HepG2 (cell line): Measurements from ENCODE around the gene CSMD2. TPM values are rescaled to one million over a fixed set of nuclear protein-coding genes. Genes with fewer than 3 reads are reported as not detected.

Experiments used
- ATAC-seq: fragments of 200-7000 bp; cut with Tn5 transposase; 3 replicates; pipeline ENCODE4 v1.9.1; 2020; ENCODE audit warnings: mild to moderate bottlenecking, moderate library complexity
- BruUV-seq: library from RNA; stranded (reverse); fragments of 400-500 nt; replicated peaks from 2 replicates; lab custom pipeline; 2021; lab: Mats Ljungman, UMichigan
- CTCF ChIA-PET: fragments of 300-600 bp; formaldehyde crosslinking; extraction: SDS; loops from one replicate; lab custom pipeline; 2021; ENCODE audit warnings: low total read pairs, inconsistent platforms, low intra/inter-chr PET ratio; lab: Yijun Ruan, JAX
- POLR2A ChIA-PET: fragments of 350-600 bp; sonication (Branson Sonifier 250); formaldehyde crosslinking; loops from one replicate; lab custom pipeline; 2020; ENCODE audit warnings: antibody characterized with exemption, inconsistent platforms; lab: Yijun Ruan, JAX
- DNase-seq: peaks from one replicate; pipeline ENCODE4 v3.0.0-alpha.2; 2015; ENCODE audit warnings: low spot score
- FAIRE-seq: peaks from 3 replicates; lab custom pipeline; 2011; peaks lifted over from hg19 to GRCh38; lab: Jason Lieb, UNC
- H2AFZ ChIP-seq: one replicate; pipeline ENCODE4 v1.6.1; 2011; ENCODE audit warnings: low read length, inconsistent platforms
- H3K27ac ChIP-seq: fragments of 300-600 bp; 3 replicates; pipeline ENCODE4 v1.8.0; 2011; ENCODE audit warnings: mixed run types, mild to moderate bottlenecking, mixed read lengths, low read length, inconsistent platforms; ENCODE audit not compliant: insufficient read depth; ENCODE audit errors: extremely low read length
- H3K27me3 ChIP-seq, 2 experiments: fragments of 200-600 bp in 1 of 2; 2 replicates in 1 of 2; 3 replicates in 1 of 2; pipeline versions ENCODE4 v1.6.0 to v1.8.0; 2011; ENCODE audit warnings: low read length in 2 of 2, mild to moderate bottlenecking in 2 of 2, moderate library complexity in 2 of 2, inconsistent platforms in 1 of 2; ENCODE audit not compliant: insufficient read depth in 2 of 2, control insufficient read depth in 1 of 2
- H3K36me3 ChIP-seq, 2 experiments: fragments of 200-600 bp in 1 of 2; replicated peaks in 1 of 2; 2 replicates in 1 of 2; 3 replicates in 1 of 2; pipeline versions ENCODE4 v1.5.1 to v1.8.0; 2011; ENCODE audit warnings: low read length in 2 of 2, inconsistent platforms in 1 of 2; ENCODE audit not compliant: insufficient read depth in 2 of 2, control insufficient read depth in 1 of 2
- H3K4me1 ChIP-seq: 2 replicates; pipeline ENCODE4 v1.5.1; 2012; ENCODE audit warnings: low read length, inconsistent platforms; ENCODE audit not compliant: insufficient read depth
- H3K4me2 ChIP-seq: 2 replicates; pipeline ENCODE4 v1.6.0; 2011; ENCODE audit warnings: low read depth, low read length, inconsistent platforms
- H3K4me3 ChIP-seq, 3 experiments: fragments of 200-600 bp in 1 of 3; sonication (generic), shearing (Covaris generic) in 1 of 3; replicated peaks in 1 of 3; 2 replicates each; pipeline ENCODE4 v1.5.1; 2011 to 2016; ENCODE audit warnings: low read length in 3 of 3, inconsistent platforms in 2 of 3, low read depth in 2 of 3, mild to moderate bottlenecking in 2 of 3, control low read depth in 1 of 3, mixed read lengths in 1 of 3; ENCODE audit not compliant: insufficient read depth in 1 of 3
- H3K79me2 ChIP-seq: one replicate; pipeline ENCODE4 v1.6.1; 2011; ENCODE audit warnings: low read length, inconsistent platforms; ENCODE audit not compliant: insufficient read depth
- H3K9ac ChIP-seq: 2 replicates; pipeline ENCODE4 v1.6.0; 2011; ENCODE audit warnings: mild to moderate bottlenecking, low read depth, low read length, inconsistent platforms; ENCODE audit not compliant: insufficient read depth
- H3K9me3 ChIP-seq: 2 replicates; pipeline ENCODE4 v1.5.1; 2012; ENCODE audit warnings: mild to moderate bottlenecking, low read length
- H4K20me1 ChIP-seq: 2 replicates; pipeline ENCODE4 v1.6.0; 2011; ENCODE audit warnings: inconsistent platforms, mild to moderate bottlenecking, low read length, moderate library complexity; ENCODE audit not compliant: insufficient read depth
- KDM1A ChIP-seq: IDR thresholded peaks from 2 replicates; pipeline ENCODE4 v1.6.1; 2016; ENCODE audit warnings: missing compliant biosample characterization
- NRL ChIP-seq: sonication (generic); formaldehyde crosslinking; IDR thresholded peaks from 2 replicates; pipeline ENCODE4 v1.5.0; 2020; ENCODE audit warnings: missing genetic modification reagents, mild to moderate bottlenecking, moderate library complexity, borderline replicate concordance
- RFX5 ChIP-seq: IDR thresholded peaks from 2 replicates; pipeline ENCODE4 v1.6.1; 2011; ENCODE audit warnings: low read depth, low read length, improper control_type of control experiment
- SETDB1 ChIP-seq: sonication (generic); formaldehyde crosslinking; IDR thresholded peaks from 2 replicates; pipeline ENCODE4 v1.5.1; 2020; ENCODE audit warnings: missing genetic modification reagents, mild to moderate bottlenecking, borderline replicate concordance
- TOPORS ChIP-seq: sonication (generic); formaldehyde crosslinking; IDR thresholded peaks from 2 replicates; pipeline ENCODE4 v1.8.0; 2023; ENCODE audit warnings: mild to moderate bottlenecking, missing genetic modification reagents
- ZNF281 ChIP-seq: sonication (generic); formaldehyde crosslinking; IDR thresholded peaks from 2 replicates; pipeline ENCODE4 v1.4.0; 2020; ENCODE audit warnings: missing genetic modification reagents, borderline replicate concordance
- ZNF30 ChIP-seq: sonication (generic); formaldehyde crosslinking; IDR thresholded peaks from 2 replicates; pipeline ENCODE4 v1.5.0; 2020; ENCODE audit warnings: mild to moderate bottlenecking, missing genetic modification reagents
- ZNF556 ChIP-seq: sonication (generic); formaldehyde crosslinking; IDR thresholded peaks from 2 replicates; pipeline ENCODE4 v1.4.0; 2020; ENCODE audit warnings: mild to moderate bottlenecking, missing genetic modification reagents, borderline replicate concordance
- ZNF709 ChIP-seq: sonication (generic); formaldehyde crosslinking; IDR thresholded peaks from 2 replicates; pipeline ENCODE4 v1.5.0; 2020; ENCODE audit warnings: mild to moderate bottlenecking, missing genetic modification reagents
- WGBS: methylation state at CpG from one replicate; pipeline ENCODE4 v1.1.6; 2017; ENCODE audit warnings: low lambda C conversion rate; 5-methylcytosine and 5-hydroxymethylcytosine counted together
- in situ Hi-C: cut with HindIII; loops from 2 replicates; pipeline ENCODE4 v1.10.0; 2017; ENCODE audit warnings: low pct_unique_long_range_greater_than_20kb; ENCODE audit not compliant: extremely low pct_ligation_motif_present
- intact Hi-C: fragments of 100-400 bp; cut with micrococcal nuclease; formaldehyde crosslinking; loops from one replicate; pipeline ENCODE4 v1.10.0; 2022; ENCODE audit not compliant: unreplicated experiment
- polyA plus RNA-seq, 8 experiments: library from polyadenylated mRNA; depleted of rRNA in 3 of 8; stranded (reverse) in 7 of 8; unstranded in 1 of 8; fragments of >200 nt; fragmentation: Illumina TruSeq in 4 of 8; extraction: Trizol in 4 of 8; gene quantifications; 2 replicates each; pipeline versions ENCODE4 v1.2.1 to v1.2.3, GENCODE V29; 2011 to 2016; ENCODE audit warnings: low read depth in 4 of 8, missing spikeins in 1 of 8, mixed read lengths in 1 of 8; ENCODE audit not compliant: insufficient read depth in 1 of 8
- total RNA-seq, 5 experiments: library from RNA; depleted of rRNA; stranded (reverse); fragments of >200 nt; fragmentation: Illumina TruSeq; extraction: Trizol; gene quantifications; 2 replicates each; pipeline ENCODE4 v1.2.3, GENCODE V29; 2016; ENCODE audit warnings: low read depth in 1 of 5
- TF ChIP-seq, protein P1 (sequence below): sonication (generic); formaldehyde crosslinking; IDR thresholded peaks from 2 replicates; pipeline ENCODE4 v1.8.1; 2023; ENCODE audit warnings: mild to moderate bottlenecking, moderate library complexity, missing genetic modification reagents
- TF ChIP-seq, protein P2 (sequence below): sonication (generic); formaldehyde crosslinking; IDR thresholded peaks from 2 replicates; pipeline ENCODE4 v1.5.0; 2020; ENCODE audit warnings: mild to moderate bottlenecking, missing genetic modification reagents, moderate library complexity

The CSMD2 gene
- total and polyA plus RNA-seq, 2 of the 13 experiments (the other 11 are each of a cell fraction or from before 2014, with no cell fraction given): not detected

DNA sequence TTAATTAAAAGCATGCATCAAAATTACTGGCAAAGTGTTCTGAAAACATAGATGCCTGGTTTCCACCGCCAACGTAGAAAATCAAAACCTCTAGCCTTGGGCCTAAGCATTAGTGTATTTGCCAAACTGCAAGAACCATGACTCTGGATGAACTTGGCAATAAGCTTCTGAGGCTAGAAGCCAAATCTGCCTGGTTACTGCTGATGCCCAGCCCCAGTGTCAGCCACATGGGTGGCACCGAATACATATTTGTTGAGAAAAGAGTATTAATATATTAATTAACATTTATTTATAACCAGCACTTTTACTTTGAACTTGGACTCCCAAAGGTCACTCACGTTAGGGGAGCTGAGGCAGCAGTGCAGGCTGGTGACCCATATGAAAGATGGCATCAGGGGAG lies 441.8 kb downstream of the CSMD2 start:
- ChIA-PET CTCF (no interaction called here), POLR2A (no interaction called here)
- ATAC-seq (no peak), DNase-seq (no peak), FAIRE-seq (no peak)
- in situ Hi-C loops (no loop called here), intact Hi-C loops (no loop called here)
- H3K4me3 ChIP-seq: no peak overlapping the region
- H3K27me3 ChIP-seq: no peaks in the 10 kb centered on the region; a peak in 1 of 5 replicates
- no peak overlapping the region for H2AFZ ChIP-seq
- H3K9ac ChIP-seq: no peak overlapping the region
- H3K9me3 ChIP-seq: no peaks in the 10 kb centered on the region
- no peaks in the 10 kb centered on the region for H3K79me2 ChIP-seq
- no TSS peak for BruUV-seq
- H3K36me3 ChIP-seq: no peaks in the 10 kb centered on the region
- TF ChIP-seq NRL (CRISPR knock-in tag) (no peak), RFX5 (peak; percentile 70), ZNF30 (no peak)
- no peaks in the 10 kb centered on the region for H4K20me1 ChIP-seq
- no peak overlapping the region for H3K27ac ChIP-seq
- no peaks in the 10 kb centered on the region for H3K4me1 ChIP-seq
- WGBS: 1% methylated on average over 4 of the region's 4 CpGs
- no peak overlapping the region for H3K4me2 ChIP-seq

GRCh38 chr1:33721301-33721815 lies 443.7 kb downstream of the CSMD2 start:
- no peak for DNase-seq
- no peak overlapping the region for H3K9ac ChIP-seq
- in situ Hi-C loops (no loop called here), intact Hi-C loops (no loop called here)
- H3K27me3 ChIP-seq: peaks cover 0 to 3% of the 10 kb centered on the region in 2 experiments; a peak in 1 of 5 replicates
- H2AFZ ChIP-seq: no peak overlapping the region
- no peaks in the 10 kb centered on the region for H3K36me3 ChIP-seq
- H3K27ac ChIP-seq: no peak overlapping the region
- BruUV-seq: no TSS peak
- no peak for FAIRE-seq
- no peaks in the 10 kb centered on the region for H3K4me1 ChIP-seq
- H3K4me3 ChIP-seq: no peak overlapping the region
- CTCF ChIA-PET: no interaction called here
- POLR2A ChIA-PET: no interaction called here
- no peaks in the 10 kb centered on the region for H3K79me2 ChIP-seq
- H3K9me3 ChIP-seq: no peaks in the 10 kb centered on the region
- H3K4me2 ChIP-seq: no peak overlapping the region
- 43% methylated on average over 2 of the region's 2 CpGs for WGBS
- ATAC-seq: no peak
- H4K20me1 ChIP-seq: no peaks in the 10 kb centered on the region
- TF ChIP-seq ZNF556 (no peak), ZNF281 (CRISPR knock-in tag) (no peak), ZNF709 (CRISPR knock-in tag) (no peak), TOPORS (no peak), KDM1A (CRISPR knock-in tag) (no peak), SETDB1 (CRISPR knock-in tag) (no peak)
- TF ChIP-seq, protein P1, sequence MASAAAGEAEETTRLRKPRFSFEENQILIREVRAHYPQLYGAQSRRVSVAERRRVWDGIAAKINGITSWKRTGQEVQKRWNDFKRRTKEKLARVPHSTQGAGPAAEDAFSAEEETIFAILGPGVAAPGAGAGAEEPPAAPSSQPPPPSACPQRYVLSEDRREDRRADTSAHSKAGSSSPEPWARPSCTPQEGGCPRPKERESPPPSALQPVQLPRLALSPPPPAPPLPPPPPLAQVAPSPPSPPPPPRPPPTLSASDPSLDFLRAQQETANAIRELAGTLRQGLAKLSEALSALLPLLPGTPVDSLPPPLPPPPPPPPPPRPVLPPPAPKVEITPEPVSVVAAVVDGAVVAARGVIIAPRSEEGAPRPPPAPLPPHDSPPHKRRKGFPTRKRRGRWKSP: no peak
- TF ChIP-seq, protein P2, sequence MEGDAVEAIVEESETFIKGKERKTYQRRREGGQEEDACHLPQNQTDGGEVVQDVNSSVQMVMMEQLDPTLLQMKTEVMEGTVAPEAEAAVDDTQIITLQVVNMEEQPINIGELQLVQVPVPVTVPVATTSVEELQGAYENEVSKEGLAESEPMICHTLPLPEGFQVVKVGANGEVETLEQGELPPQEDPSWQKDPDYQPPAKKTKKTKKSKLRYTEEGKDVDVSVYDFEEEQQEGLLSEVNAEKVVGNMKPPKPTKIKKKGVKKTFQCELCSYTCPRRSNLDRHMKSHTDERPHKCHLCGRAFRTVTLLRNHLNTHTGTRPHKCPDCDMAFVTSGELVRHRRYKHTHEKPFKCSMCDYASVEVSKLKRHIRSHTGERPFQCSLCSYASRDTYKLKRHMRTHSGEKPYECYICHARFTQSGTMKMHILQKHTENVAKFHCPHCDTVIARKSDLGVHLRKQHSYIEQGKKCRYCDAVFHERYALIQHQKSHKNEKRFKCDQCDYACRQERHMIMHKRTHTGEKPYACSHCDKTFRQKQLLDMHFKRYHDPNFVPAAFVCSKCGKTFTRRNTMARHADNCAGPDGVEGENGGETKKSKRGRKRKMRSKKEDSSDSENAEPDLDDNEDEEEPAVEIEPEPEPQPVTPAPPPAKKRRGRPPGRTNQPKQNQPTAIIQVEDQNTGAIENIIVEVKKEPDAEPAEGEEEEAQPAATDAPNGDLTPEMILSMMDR: no peak
